Gastroesophageal sphincter (tissue), 4 donors: ENCODE data around the gene SPON1. TPM values are rescaled to one million over a fixed set of nuclear protein-coding genes. Genes with fewer than 3 reads are reported as not detected.

Experiments used
- ATAC-seq: fragments of 150-250 bp; one replicate; pipeline ENCODE4 v1.9.1; 2016; ENCODE audit warnings: mild to moderate bottlenecking, moderate library complexity
- H3K27ac ChIP-seq, 4 donors: fragments of 200-600 bp; sonication (generic) in 3 of 4; 1 replicate in 3 of 4; 2 replicates in 1 of 4; pipeline ENCODE4 v1.5.1; 2016 to 2019
- H3K27me3 ChIP-seq: fragments of 200-600 bp; sonication (generic); one replicate; pipeline ENCODE4 v1.5.1; 2019
- H3K36me3 ChIP-seq, 2 donors: fragments of 200-600 bp; sonication (generic); one replicate each; pipeline ENCODE4 v1.5.1; 2019; ENCODE audit warnings: control low read depth in 1 of 2
- H3K4me1 ChIP-seq, 3 donors: fragments of 200-600 bp; sonication (generic); 1 replicate in 2 of 3; 2 replicates in 1 of 3; pipeline ENCODE4 v1.5.1; 2016 to 2019; ENCODE audit warnings: control low read depth in 2 of 3
- H3K4me3 ChIP-seq, 2 donors: fragments of 200-600 bp; sonication (generic); one replicate each; pipeline ENCODE4 v1.5.1; 2019; ENCODE audit warnings: mild to moderate bottlenecking in 1 of 2, moderate library complexity in 1 of 2
- H3K9me3 ChIP-seq, 3 donors: fragments of 200-600 bp; sonication (generic); one replicate each; pipeline ENCODE4 v1.5.1; 2017 to 2019; ENCODE audit warnings: control low read depth in 2 of 3
- CTCF ChIP-seq, 4 experiments: fragments of 200-600 bp in 2 of 4; fragments of 450-650 bp in 2 of 4; sonication (generic) in 1 of 4; IDR thresholded peaks; one replicate each; pipeline ENCODE4 v1.5.1; 2017 to 2019; ENCODE audit warnings: antibody characterized with exemption in 4 of 4, mild to moderate bottlenecking in 2 of 4, moderate library complexity in 2 of 4
- EP300 ChIP-seq: sonication (generic); formaldehyde crosslinking; IDR thresholded peaks from one replicate; pipeline ENCODE4 v1.6.1; 2017; ENCODE audit warnings: antibody characterized with exemption, mild to moderate bottlenecking
- POLR2A ChIP-seq, 2 donors: fragments of 450-650 bp; IDR thresholded peaks; one replicate each; pipeline ENCODE4 v1.6.1; 2017; ENCODE audit warnings: antibody characterized with exemption in 2 of 2, mild to moderate bottlenecking in 2 of 2, moderate library complexity in 1 of 2
- POLR2AphosphoS5 ChIP-seq: sonication (generic); formaldehyde crosslinking; IDR thresholded peaks from one replicate; pipeline ENCODE4 v1.6.1; 2017; ENCODE audit warnings: antibody characterized with exemption
- WGBS, 2 donors: methylation state at CpG; one replicate each; pipeline ENCODE4 v1.1.5; 2018; ENCODE audit warnings: low coverage in 1 of 2; 5-methylcytosine and 5-hydroxymethylcytosine counted together
- total RNA-seq, 4 donors: library from RNA; depleted of rRNA; stranded (reverse); fragments of >200 nt; gene quantifications; one replicate each; pipeline ENCODE4 v1.1.0, GENCODE V29; 2016

Gene SPON1
- total RNA-seq, 4 donors from 2014 or later, result 11.0 to 121 (median 64.6) TPM

- ATAC-seq, result no peak
- TF ChIP-seq EP300 (no peak), POLR2AphosphoS5 (no peak), POLR2A (IDR thresholded peaks at IDR 0.05) (no peak), CTCF (IDR thresholded peaks at IDR 0.05) (no peak)
These were observed 277.7 kb downstream of the SPON1 start for GRCh38 chr11:14240221-14240620.

GRCh38 chr11:14240951-14241350 is 278.4 kb downstream of the SPON1 start:
- TF ChIP-seq EP300 (no peak), POLR2AphosphoS5 (no peak), POLR2A (IDR thresholded peaks at IDR 0.05) (no peak), CTCF (IDR thresholded peaks at IDR 0.05) (no peak)
- Histone ChIP-seq H3K27ac (no peak overlapping the region), H3K4me1 (no peaks in the 10 kb centered on the region), H3K36me3 (peaks cover 0 to 9% of the 10 kb centered on the region in 2 donors), H3K27me3 (peaks cover 11% of the 10 kb centered on the region), H3K4me3 (no peak overlapping the region), H3K9me3 (no peaks in the 10 kb centered on the region)
- WGBS, 2 donors, result 89 to 94% methylated on average over 4 of the region's 4 CpGs
- no peak for ATAC-seq

More at GRCh38 chr11:14240221-14240620, 277.7 kb downstream of the SPON1 start:
- Histone ChIP-seq H3K27me3 (peaks cover 6% of the 10 kb centered on the region), H3K4me3 (no peak overlapping the region), H3K4me1 (no peaks in the 10 kb centered on the region), H3K9me3 (no peaks in the 10 kb centered on the region), H3K27ac (no peak overlapping the region), H3K36me3 (peaks cover 0 to 9% of the 10 kb centered on the region in 2 donors)

GRCh38 chr11:14242187-14242586 is 279.7 kb downstream of the SPON1 start:
- Histone ChIP-seq H3K4me1 (no peaks in the 10 kb centered on the region), H3K27ac (no peak overlapping the region), H3K4me3 (no peak overlapping the region), H3K27me3 (peaks cover 11% of the 10 kb centered on the region), H3K36me3 (peaks cover 0 to 9% of the 10 kb centered on the region in 2 donors), H3K9me3 (no peaks in the 10 kb centered on the region)
- WGBS, 2 donors, result 88% methylated on average over 1 of the region's 4 CpGs; no CpG with 5 or more reads in 1 of the 2 donors
- TF ChIP-seq EP300, result no peak
- no peak for ATAC-seq

- H3K36me3 ChIP-seq, result peaks cover 0 to 9% of the 10 kb centered on the region in 2 donors
- H3K27ac ChIP-seq, result no peak overlapping the region
- no peaks in the 10 kb centered on the region for H3K9me3 ChIP-seq
- 100% methylated on average over 1 of the region's 4 CpGs; no CpG with 5 or more reads in 1 of the 2 donors for WGBS, 2 donors
- ATAC-seq, result no peak
- H3K27me3 ChIP-seq, result peaks cover 11% of the 10 kb centered on the region
- no peaks in the 10 kb centered on the region for H3K4me1 ChIP-seq
- H3K4me3 ChIP-seq, result no peak overlapping the region
- no peak for TF ChIP-seq POLR2AphosphoS5
- no peak for TF ChIP-seq CTCF (IDR thresholded peaks at IDR 0.05)
- TF ChIP-seq EP300, result no peak
- no peak for TF ChIP-seq POLR2A (IDR thresholded peaks at IDR 0.05)
These were observed 280.2 kb downstream of the SPON1 start for GRCh38 chr11:14242733-14243132.

GRCh38 chr11:14244926-14245325 is 282.4 kb downstream of the SPON1 start:
- Histone ChIP-seq H3K27me3 (peaks cover 11% of the 10 kb centered on the region), H3K9me3 (no peaks in the 10 kb centered on the region), H3K4me3 (no peak overlapping the region), H3K27ac (no peak overlapping the region), H3K36me3 (peaks cover 0 to 9% of the 10 kb centered on the region in 2 donors), H3K4me1 (peaks cover 0 to 11% (median 0%) of the 10 kb centered on the region in 3 donors)
- 68 to 87% methylated on average over 5 to 6 of the region's 8 CpGs for WGBS, 2 donors
- no peak for ATAC-seq
- TF ChIP-seq POLR2A (IDR thresholded peaks at IDR 0.05), result no peak
- no peak for TF ChIP-seq CTCF (IDR thresholded peaks at IDR 0.05)
- no peak for TF ChIP-seq EP300
- no peak for TF ChIP-seq POLR2AphosphoS5
